DND-41 (cell line): ENCODE results near the gene IL17RE.

Experiments
- ATAC-seq: fragments of 200-7000 bp; cut with Tn5 transposase; 3 replicates; pipeline ENCODE4 v1.9.1; 2021; ENCODE audit warnings: low read depth; ENCODE audit not compliant: insufficient read depth
- DNase-seq: peaks from one replicate; pipeline ENCODE4 v3.0.0-alpha.2; 2020
- H2AFZ ChIP-seq: 2 replicates; pipeline ENCODE4 v1.6.0; 2012; ENCODE audit warnings: low read depth, low read length
- H3K27ac ChIP-seq: 2 replicates; pipeline ENCODE4 v1.5.1; 2012; ENCODE audit warnings: low read length, inconsistent platforms
- H3K27me3 ChIP-seq: fragments of 200-600 bp; sonication (generic); 2 replicates; pipeline ENCODE4 v1.6.0; 2012; ENCODE audit warnings: low read length, mild to moderate bottlenecking, inconsistent platforms; ENCODE audit not compliant: insufficient read depth, poor library complexity
- H3K36me3 ChIP-seq: 2 replicates; pipeline ENCODE4 v1.5.1; 2012; ENCODE audit warnings: low read length, inconsistent platforms; ENCODE audit not compliant: insufficient read depth
- H3K4me1 ChIP-seq: 2 replicates; pipeline ENCODE4 v1.5.1; 2012; ENCODE audit warnings: mild to moderate bottlenecking, low read length; ENCODE audit not compliant: insufficient read depth
- H3K4me2 ChIP-seq: 2 replicates; pipeline ENCODE4 v1.6.0; 2012; ENCODE audit warnings: mild to moderate bottlenecking, moderate library complexity, low read length, inconsistent platforms; ENCODE audit not compliant: insufficient read depth
- H3K4me3 ChIP-seq, 2 experiments: fragments of 200-600 bp in 1 of 2; shearing (Covaris generic) in 1 of 2; 2 replicates each; pipeline ENCODE4 v1.5.1; 2012 to 2016; ENCODE audit warnings: inconsistent platforms in 2 of 2, low read length in 2 of 2, mild to moderate bottlenecking in 2 of 2, low read depth in 1 of 2, moderate library complexity in 1 of 2
- H3K79me2 ChIP-seq: 2 replicates; pipeline ENCODE4 v1.6.0; 2012; ENCODE audit warnings: low read length, inconsistent platforms; ENCODE audit not compliant: insufficient read depth
- H3K9ac ChIP-seq: 2 replicates; pipeline ENCODE4 v1.6.0; 2012; ENCODE audit warnings: low read depth, mild to moderate bottlenecking, inconsistent platforms, low read length, moderate library complexity
- H3K9me3 ChIP-seq: 2 replicates; pipeline ENCODE4 v1.5.1; 2012; ENCODE audit warnings: low read length, moderate library complexity, mild to moderate bottlenecking, inconsistent platforms; ENCODE audit not compliant: insufficient read depth, severe bottlenecking
- H4K20me1 ChIP-seq: 2 replicates; pipeline ENCODE4 v1.6.0; 2012; ENCODE audit warnings: low read length; ENCODE audit not compliant: insufficient read depth
- CTCF ChIP-seq: IDR thresholded peaks from 2 replicates; pipeline ENCODE4 v1.5.1; 2012; ENCODE audit warnings: borderline replicate concordance, low read length, moderate library complexity, mild to moderate bottlenecking; ENCODE audit not compliant: poor library complexity, severe bottlenecking; ENCODE audit errors: extremely low read depth
- EZH2 ChIP-seq: IDR thresholded peaks from 3 replicates; pipeline ENCODE4 v1.6.1; 2012; ENCODE audit warnings: borderline replicate concordance, low read depth, mild to moderate bottlenecking, moderate library complexity, low read length, inconsistent platforms; ENCODE audit not compliant: severe bottlenecking

Gene IL17RE

GRCh38 chr3:9889405-9889804, 13.2 kb upstream of the IL17RE start:
- Histone ChIP-seq H3K4me2 (no peak overlapping the region; the same call in 1 of the 2 replicates), H2AFZ (peak overlapping the region; percentile 94)

GRCh38 chr3:9890249-9891071, 12.2 kb upstream of the IL17RE start, which contains the start of gene JAGN1:
JAGN1 (plus strand) TSS chr3:9890610; CDS start chr3:9890723, 113 bp downstream.
- peak; percentile 92 for DNase-seq
- H3K27ac ChIP-seq = peak within 1 kb of the TSS; percentile 99
- peak within 1 kb of the TSS; percentile 99 for H2AFZ ChIP-seq

More at GRCh38 chr3:9889405-9889804, 13.2 kb upstream of the IL17RE start:
- Histone ChIP-seq H4K20me1 (peaks cover 18% of the 10 kb centered on the region; the same call in 1 of the 2 replicates), H3K36me3 (peaks cover 22% of the 10 kb centered on the region), H3K4me3 (no peak overlapping the region), H3K27ac (no peak overlapping the region), H3K9me3 (no peaks in the 10 kb centered on the region), H3K79me2 (peaks cover 31% of the 10 kb centered on the region), H3K27me3 (no peaks in the 10 kb centered on the region), H3K4me1 (peaks cover 26% of the 10 kb centered on the region), H3K9ac (no peak overlapping the region)
- TF ChIP-seq EZH2 (no peak), CTCF (no peak)
- no peak for DNase-seq
- no peak for ATAC-seq

GRCh38 chr3:9891072-9891622, 11.5 kb upstream of the IL17RE start:
- H3K4me1 ChIP-seq = peaks cover 26% of the 10 kb centered on the region
- ATAC-seq (no peak), DNase-seq (no peak)
- H3K79me2 ChIP-seq = peaks cover 31% of the 10 kb centered on the region
- peaks cover 22% of the 10 kb centered on the region for H3K36me3 ChIP-seq
- peaks cover 18% of the 10 kb centered on the region; the same call in 1 of the 2 replicates for H4K20me1 ChIP-seq
- H3K4me2 ChIP-seq = peak overlapping the region; percentile 74
- peak overlapping the region; percentile 99 for H2AFZ ChIP-seq
- peak overlapping the region; percentile 99 for H3K27ac ChIP-seq
- H3K4me3 ChIP-seq = peak overlapping the region; percentile 95 to 99
- no peak for TF ChIP-seq CTCF
- TF ChIP-seq EZH2 = no peak
- no peaks in the 10 kb centered on the region for H3K9me3 ChIP-seq
- H3K9ac ChIP-seq = peak overlapping the region; percentile 99
- H3K27me3 ChIP-seq = no peaks in the 10 kb centered on the region

More at GRCh38 chr3:9890249-9891071, 12.2 kb upstream of the IL17RE start, which contains the start of gene JAGN1:
- Histone ChIP-seq H4K20me1 (peaks cover 18% of the 10 kb centered on the region; the same call in 1 of the 2 replicates), H3K9ac (peak within 1 kb of the TSS; percentile 99), H3K36me3 (peaks cover 22% of the 10 kb centered on the region), H3K4me1 (peaks cover 26% of the 10 kb centered on the region), H3K4me3 (peak within 1 kb of the TSS; percentile 95 to 99), H3K4me2 (peak within 1 kb of the TSS; percentile 74), H3K79me2 (peaks cover 31% of the 10 kb centered on the region), H3K27me3 (no peaks in the 10 kb centered on the region), H3K9me3 (no peaks in the 10 kb centered on the region)
- ATAC-seq = peak; percentile 90
- no peak for TF ChIP-seq EZH2
- TF ChIP-seq CTCF = no peak
